GM11168 (cell line): ENCODE measurements around the gene TTC28.

Experiments used
- in situ Hi-C: fragments of 300-500 bp; cut with MboI; formaldehyde crosslinking; loops from one replicate; pipeline ENCODE4 v1.12.0; 2022; ENCODE audit warnings: low sequenced_read_pairs; ENCODE audit not compliant: unreplicated experiment

Gene TTC28

GRCh38 chr22:28008649-28009048 lies 671.0 kb downstream of the TTC28 start:
- in situ Hi-C loops: loop anchor here (5.0 kb wide), 1 partner anchor 121 kb away; no protein-coding TSS in a partner anchor

GRCh38 chr22:28008056-28008455 lies 671.6 kb downstream of the TTC28 start:
- in situ Hi-C loops: loop anchor here (5.0 kb wide), 1 partner anchor 121 kb away; no protein-coding TSS in a partner anchor

- in situ Hi-C loops: loop anchor here (5.0 kb wide), 1 partner anchor 119 kb away; no protein-coding TSS in a partner anchor
Observed at GRCh38 chr22:28006271-28006670, 673.4 kb downstream of the TTC28 start.

- in situ Hi-C loops: loop anchor here (5.0 kb wide), 1 partner anchor 118 kb away; no protein-coding TSS in a partner anchor
Observed at GRCh38 chr22:28005513-28005912, 674.1 kb downstream of the TTC28 start.

- in situ Hi-C loops: no loop called here
Observed at GRCh38 chr22:28004021-28004420, 675.6 kb downstream of the TTC28 start.

GRCh38 chr22:28002863-28003565 lies 676.6 kb downstream of the TTC28 start:
- in situ Hi-C loops: no loop called here

GRCh38 chr22:28002181-28002700 lies 677.4 kb downstream of the TTC28 start:
- in situ Hi-C loops: no loop called here

- in situ Hi-C loops: no loop called here
Observed at GRCh38 chr22:28001171-28001835, 678.3 kb downstream of the TTC28 start.

GRCh38 chr22:28000361-28000760 lies 679.3 kb downstream of the TTC28 start:
- in situ Hi-C loops: no loop called here

GRCh38 chr22:27999876-28000275 lies 679.8 kb downstream of the TTC28 start:
- in situ Hi-C loops: no loop called here

GRCh38 chr22:27998511-27999410 lies 680.9 kb downstream of the TTC28 start:
- in situ Hi-C loops: no loop called here

GRCh38 chr22:27997538-27997937 lies 682.1 kb downstream of the TTC28 start:
- in situ Hi-C loops: no loop called here

- in situ Hi-C loops: no loop called here
Observed at GRCh38 chr22:27996981-27997380, 682.7 kb downstream of the TTC28 start.

GRCh38 chr22:27996529-27996925 lies 683.1 kb downstream of the TTC28 start:
- in situ Hi-C loops: no loop called here

- in situ Hi-C loops: no loop called here
Observed at GRCh38 chr22:27995801-27996528, 683.7 kb downstream of the TTC28 start.

GRCh38 chr22:27994481-27995331 lies 684.9 kb downstream of the TTC28 start:
- in situ Hi-C loops: no loop called here

- in situ Hi-C loops: no loop called here
Observed at GRCh38 chr22:27993774-27994350, 685.8 kb downstream of the TTC28 start.

GRCh38 chr22:27993201-27993635 lies 686.4 kb downstream of the TTC28 start:
- in situ Hi-C loops: no loop called here
